Endothelial cell (in vitro differentiated cells): Measurements from ENCODE around the gene MOB3B. TPM values are rescaled to one million over a fixed set of nuclear protein-coding genes. Genes with fewer than 3 reads are reported as not detected.

ENCODE experiments used
- DNase-seq: peaks from one replicate; pipeline ENCODE4 v3.0.0; 2021; ENCODE audit warnings: low spot score
- H3K27ac Mint-ChIP-seq: one replicate; pipeline ENCODE4 v1.8.0; 2021; ENCODE audit warnings: mixed read lengths, inconsistent platforms; ENCODE audit not compliant: unreplicated experiment
- H3K27me3 Mint-ChIP-seq: one replicate; pipeline ENCODE4 v1.8.0; 2021; ENCODE audit warnings: mild to moderate bottlenecking, moderate library complexity, mixed read lengths, inconsistent platforms; ENCODE audit not compliant: unreplicated experiment
- H3K36me3 Mint-ChIP-seq: one replicate; pipeline ENCODE4 v1.8.0; 2021; ENCODE audit warnings: mild to moderate bottlenecking, low read depth, mixed read lengths, inconsistent platforms; ENCODE audit not compliant: unreplicated experiment
- H3K4me1 Mint-ChIP-seq: one replicate; pipeline ENCODE4 v1.8.0; 2021; ENCODE audit warnings: mild to moderate bottlenecking, mixed read lengths, inconsistent platforms; ENCODE audit not compliant: unreplicated experiment
- H3K4me3 Mint-ChIP-seq: one replicate; pipeline ENCODE4 v1.8.0; 2021; ENCODE audit warnings: mild to moderate bottlenecking, mixed read lengths, inconsistent platforms; ENCODE audit not compliant: unreplicated experiment
- H3K9me3 Mint-ChIP-seq: one replicate; pipeline ENCODE4 v1.8.0; 2021; ENCODE audit warnings: mixed read lengths, inconsistent platforms; ENCODE audit not compliant: unreplicated experiment
- total RNA-seq: library from RNA; stranded (reverse); fragmentation: NEBNext Ultra II Directional; extraction: Animal tissue kit (Norgen Biotek cat#: 25700); gene quantifications from one replicate; pipeline ENCODE4 v1.2.1, GENCODE V29; 2021; ENCODE audit not compliant: unreplicated experiment
- TF ChIP-seq, protein P1 (sequence below): fragments of 200-600 bp; sonication (generic); IDR thresholded peaks from one replicate; pipeline ENCODE4 v1.5.0; 2021; ENCODE audit warnings: antibody characterized with exemption; ENCODE audit not compliant: unreplicated experiment

MOB3B gene
- total RNA-seq, 1 donor from 2014 or later, result 6.4 TPM

GRCh38 chr9:27391040-27391895 lies 138.3 kb downstream of the MOB3B start:
- no peaks in the 10 kb centered on the region for H3K36me3 Mint-ChIP-seq

DNA sequence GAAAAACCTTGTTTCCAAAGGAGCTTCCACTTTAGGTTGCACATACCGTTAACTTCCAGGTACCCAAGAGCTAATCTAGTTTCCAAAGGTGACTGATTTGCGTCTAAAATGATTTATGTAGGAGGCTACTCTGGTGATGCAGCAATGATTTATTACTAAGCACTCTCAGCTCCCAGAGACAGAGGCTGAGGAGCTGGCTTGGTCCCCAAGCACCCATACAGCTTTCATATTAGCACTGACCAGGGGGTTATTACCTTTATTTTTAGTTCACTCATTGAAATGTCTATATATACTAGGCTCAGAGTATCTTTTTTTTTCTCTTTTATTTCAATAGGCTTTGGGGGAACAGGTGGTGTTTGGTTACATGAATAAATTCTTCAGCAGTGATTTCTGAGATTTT lies 141.5 kb downstream of the MOB3B start:
- TF ChIP-seq, protein P1, sequence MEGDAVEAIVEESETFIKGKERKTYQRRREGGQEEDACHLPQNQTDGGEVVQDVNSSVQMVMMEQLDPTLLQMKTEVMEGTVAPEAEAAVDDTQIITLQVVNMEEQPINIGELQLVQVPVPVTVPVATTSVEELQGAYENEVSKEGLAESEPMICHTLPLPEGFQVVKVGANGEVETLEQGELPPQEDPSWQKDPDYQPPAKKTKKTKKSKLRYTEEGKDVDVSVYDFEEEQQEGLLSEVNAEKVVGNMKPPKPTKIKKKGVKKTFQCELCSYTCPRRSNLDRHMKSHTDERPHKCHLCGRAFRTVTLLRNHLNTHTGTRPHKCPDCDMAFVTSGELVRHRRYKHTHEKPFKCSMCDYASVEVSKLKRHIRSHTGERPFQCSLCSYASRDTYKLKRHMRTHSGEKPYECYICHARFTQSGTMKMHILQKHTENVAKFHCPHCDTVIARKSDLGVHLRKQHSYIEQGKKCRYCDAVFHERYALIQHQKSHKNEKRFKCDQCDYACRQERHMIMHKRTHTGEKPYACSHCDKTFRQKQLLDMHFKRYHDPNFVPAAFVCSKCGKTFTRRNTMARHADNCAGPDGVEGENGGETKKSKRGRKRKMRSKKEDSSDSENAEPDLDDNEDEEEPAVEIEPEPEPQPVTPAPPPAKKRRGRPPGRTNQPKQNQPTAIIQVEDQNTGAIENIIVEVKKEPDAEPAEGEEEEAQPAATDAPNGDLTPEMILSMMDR, result no peak
- Mint-ChIP-seq H3K27ac (no peak overlapping the region), H3K4me3 (no peak overlapping the region), H3K36me3 (no peaks in the 10 kb centered on the region), H3K9me3 (no peaks in the 10 kb centered on the region), H3K27me3 (no peaks in the 10 kb centered on the region), H3K4me1 (peaks cover 25% of the 10 kb centered on the region)
- no peak for DNase-seq

More at GRCh38 chr9:27391040-27391895, 138.3 kb downstream of the MOB3B start:
- no peak overlapping the region for H3K4me3 Mint-ChIP-seq
- H3K27ac Mint-ChIP-seq, result no peak overlapping the region
- TF ChIP-seq, protein P1, result no peak
- peaks cover 4% of the 10 kb centered on the region for H3K27me3 Mint-ChIP-seq
- H3K9me3 Mint-ChIP-seq, result no peaks in the 10 kb centered on the region
- peaks cover 40% of the 10 kb centered on the region for H3K4me1 Mint-ChIP-seq
- DNase-seq, result no peak

- TF ChIP-seq, protein P1, result no peak
- Mint-ChIP-seq H3K4me1 (peaks cover 20% of the 10 kb centered on the region), H3K4me3 (no peak overlapping the region), H3K36me3 (no peaks in the 10 kb centered on the region), H3K9me3 (no peaks in the 10 kb centered on the region), H3K27me3 (no peaks in the 10 kb centered on the region), H3K27ac (no peak overlapping the region)
- no peak for DNase-seq
Measured at GRCh38 chr9:27387722-27388121, 141.9 kb downstream of the MOB3B start.

DNA sequence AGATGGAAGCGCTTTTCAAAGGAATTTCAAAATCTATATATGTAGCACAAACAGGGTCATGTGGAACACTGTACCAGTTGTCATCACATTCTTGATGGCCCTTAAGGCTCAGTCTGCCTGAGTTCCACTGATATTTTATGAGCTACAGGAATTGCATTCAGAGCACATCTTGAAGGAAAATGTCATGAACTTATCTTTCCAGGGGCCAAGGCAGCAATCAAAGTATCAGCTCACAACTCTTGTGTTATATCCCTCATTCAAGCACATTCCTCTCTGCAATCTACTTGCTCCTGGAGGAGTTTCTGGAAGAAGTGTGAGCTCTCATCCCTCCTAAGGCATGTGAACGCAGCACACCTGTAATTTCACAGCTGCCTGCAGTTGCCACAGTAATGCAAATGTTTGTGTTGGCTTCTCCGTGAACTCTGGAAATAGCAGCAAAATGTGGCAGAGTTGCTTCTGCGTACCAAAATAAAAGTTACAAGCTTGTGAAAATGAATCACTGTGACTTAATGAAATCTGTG lies 143.0 kb downstream of the MOB3B start:
- no peak overlapping the region for H3K27ac Mint-ChIP-seq
- TF ChIP-seq, protein P1, result no peak
- peaks cover 2% of the 10 kb centered on the region for H3K27me3 Mint-ChIP-seq
- H3K36me3 Mint-ChIP-seq, result no peaks in the 10 kb centered on the region
- no peak overlapping the region for H3K4me3 Mint-ChIP-seq
- no peak for DNase-seq
- peaks cover 10% of the 10 kb centered on the region for H3K4me1 Mint-ChIP-seq
- H3K9me3 Mint-ChIP-seq, result no peaks in the 10 kb centered on the region
